CD14-positive monocyte (primary cell): ENCODE data around the gene RNU6-9. TPM values are rescaled to one million over a fixed set of nuclear protein-coding genes. Genes with fewer than 3 reads are reported as not detected.

Experiments
- DNase-seq, 3 donors: peaks; one replicate each; pipeline ENCODE4 v3.0.0-alpha.2; 2011 to 2022
- H2AFZ ChIP-seq: 2 replicates; pipeline ENCODE4 v1.6.0; 2012; ENCODE audit warnings: mild to moderate bottlenecking, low read depth, low read length, inconsistent platforms; ENCODE audit not compliant: insufficient read depth, poor library complexity, severe bottlenecking
- H3K27ac ChIP-seq, 2 donors: 1 replicate in 1 of 2; 2 replicates in 1 of 2; pipeline ENCODE4 v1.5.1; 2012 to 2013; ENCODE audit warnings: low read length in 2 of 2, control low read depth in 1 of 2, inconsistent platforms in 1 of 2, low read depth in 1 of 2, mild to moderate bottlenecking in 1 of 2
- H3K27me3 ChIP-seq, 2 donors: one replicate each; pipeline versions ENCODE4 v1.6.0 to v1.6.1; 2011 to 2013; ENCODE audit warnings: low read length in 2 of 2; ENCODE audit not compliant: control insufficient read depth in 2 of 2, insufficient read depth in 2 of 2
- H3K36me3 ChIP-seq, 2 donors: replicated peaks in 1 of 2; 1 replicate in 1 of 2; 2 replicates in 1 of 2; pipeline versions ENCODE4 v1.5.1 to v1.6.1; 2012 to 2013; ENCODE audit warnings: low read length in 2 of 2, control low read depth in 1 of 2, inconsistent platforms in 1 of 2, mild to moderate bottlenecking in 1 of 2; ENCODE audit not compliant: insufficient read depth in 2 of 2, control insufficient read depth in 1 of 2
- H3K4me1 ChIP-seq, 2 donors: 1 replicate in 1 of 2; 2 replicates in 1 of 2; pipeline versions ENCODE4 v1.5.1 to v1.6.1; 2012 to 2013; ENCODE audit warnings: low read length in 2 of 2, control low read depth in 1 of 2, inconsistent platforms in 1 of 2, mild to moderate bottlenecking in 1 of 2, moderate library complexity in 1 of 2; ENCODE audit not compliant: insufficient read depth in 2 of 2, control insufficient read depth in 1 of 2
- H3K4me2 ChIP-seq: replicated peaks from 2 replicates; pipeline ENCODE3; 2012; ENCODE audit warnings: low read length, moderate library complexity, mild to moderate bottlenecking; ENCODE audit not compliant: poor library complexity, severe bottlenecking; ENCODE audit errors: extremely low read depth
- H3K4me3 ChIP-seq, 3 experiments: fragments of 200-600 bp in 1 of 3; sonication (generic) in 1 of 3; replicated peaks in 1 of 3; 1 replicate in 2 of 3; 2 replicates in 1 of 3; pipeline ENCODE4 v1.5.1; 2011 to 2013; ENCODE audit warnings: low read length in 3 of 3, mild to moderate bottlenecking in 3 of 3, control low read depth in 2 of 3, low read depth in 2 of 3, inconsistent platforms in 1 of 3, moderate library complexity in 1 of 3
- H3K79me2 ChIP-seq: 2 replicates; pipeline ENCODE4 v1.6.0; 2012; ENCODE audit warnings: mild to moderate bottlenecking, control low read depth, inconsistent platforms, low read length, moderate library complexity; ENCODE audit not compliant: insufficient read depth
- H3K9ac ChIP-seq: 2 replicates; pipeline ENCODE4 v1.6.0; 2017; ENCODE audit warnings: low read length, mild to moderate bottlenecking; ENCODE audit not compliant: insufficient read depth, poor library complexity, severe bottlenecking
- H3K9me3 ChIP-seq, 2 donors: replicated peaks in 1 of 2; 1 replicate in 1 of 2; 2 replicates in 1 of 2; pipeline versions ENCODE4 v1.5.1 to v1.6.1; 2012 to 2013; ENCODE audit warnings: low read length in 2 of 2, control low read depth in 1 of 2; ENCODE audit not compliant: control insufficient read depth in 1 of 2, insufficient read depth in 1 of 2
- H4K20me1 ChIP-seq: 2 replicates; pipeline ENCODE4 v1.6.0; 2012; ENCODE audit warnings: mild to moderate bottlenecking, low read length, control low read depth, moderate library complexity; ENCODE audit not compliant: insufficient read depth
- H3K27ac Mint-ChIP-seq, 7 donors: one replicate each; pipeline ENCODE4 v1.8.0; 2020; ENCODE audit warnings: mild to moderate bottlenecking in 7 of 7, mixed read lengths in 7 of 7, moderate library complexity in 6 of 7, inconsistent platforms in 2 of 7
- H3K27me3 Mint-ChIP-seq, 3 donors: one replicate each; pipeline ENCODE4 v1.8.0; 2021 to 2022; ENCODE audit warnings: low read depth in 3 of 3, mild to moderate bottlenecking in 3 of 3, mixed read lengths in 3 of 3, moderate library complexity in 3 of 3, inconsistent platforms in 1 of 3
- H3K36me3 Mint-ChIP-seq, 2 donors: one replicate each; pipeline ENCODE4 v1.8.0; 2020; ENCODE audit warnings: mixed read lengths in 2 of 2, inconsistent platforms in 1 of 2, mild to moderate bottlenecking in 1 of 2
- H3K4me1 Mint-ChIP-seq: one replicate; pipeline ENCODE4 v1.8.0; 2020; ENCODE audit warnings: mild to moderate bottlenecking, mixed read lengths
- H3K4me3 Mint-ChIP-seq, 2 donors: one replicate each; pipeline ENCODE4 v1.8.0; 2020; ENCODE audit warnings: mild to moderate bottlenecking in 2 of 2, mixed read lengths in 2 of 2, moderate library complexity in 1 of 2
- H3K9me3 Mint-ChIP-seq, 7 donors: one replicate each; pipeline ENCODE4 v1.8.0; 2020 to 2022; ENCODE audit warnings: mixed read lengths in 7 of 7, mild to moderate bottlenecking in 6 of 7, moderate library complexity in 6 of 7, inconsistent platforms in 2 of 7
- WGBS: methylation state at CpG from one replicate; pipeline ENCODE4 v1.1.5; 2013; ENCODE audit warnings: missing lambda C conversion rate; ENCODE audit not compliant: insufficient coverage; 5-methylcytosine and 5-hydroxymethylcytosine counted together
- intact Hi-C, 2 donors: fragments of 100-400 bp; cut with micrococcal nuclease; formaldehyde crosslinking; loops; one replicate each; pipeline versions ENCODE4 v1.15.0 to v1.15.1; 2023
- polyA plus RNA-seq, 3 donors: library from polyadenylated mRNA; depleted of rRNA in 1 of 3; unstranded in 2 of 3; stranded (reverse) in 1 of 3; fragments of 300-500 nt in 2 of 3; fragments of >200 nt in 1 of 3; fragmentation: Illumina TruSeq in 2 of 3; gene quantifications; 1 replicate in 2 of 3; 2 replicates in 1 of 3; pipeline ENCODE4 v1.2.3, GENCODE V29; 2012 to 2021
- TF ChIP-seq, protein P1 (sequence below): fragments of 200-600 bp; IDR thresholded peaks from one replicate; pipeline ENCODE4 v1.8.0; 2022; ENCODE audit warnings: antibody characterized with exemption, mild to moderate bottlenecking

Gene RNU6-9
- polyA plus RNA-seq, 3 donors, result not detected

DNA sequence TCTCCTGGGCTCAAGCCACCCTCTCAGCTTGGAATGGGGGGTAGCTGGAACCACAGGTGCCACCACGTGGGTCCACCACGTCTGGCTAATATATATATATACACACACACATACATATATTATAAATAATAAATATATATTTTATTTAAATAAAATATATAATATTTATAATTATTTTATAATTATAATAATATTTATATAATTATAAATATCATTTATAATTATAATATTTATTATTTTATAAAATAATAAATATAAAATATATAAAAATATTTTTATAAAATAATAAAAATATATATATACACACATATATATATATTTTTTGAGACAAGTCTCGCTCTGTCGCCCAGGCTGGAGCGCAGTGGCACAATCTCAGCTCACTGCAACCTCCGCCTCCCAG lies 38.7 kb upstream of the RNU6-9 start:
- Mint-ChIP-seq H3K9me3 (no peaks in the 10 kb centered on the region), H3K4me1 (peaks cover 33% of the 10 kb centered on the region), H3K36me3 (no peaks in the 10 kb centered on the region), H3K27me3 (peaks cover 4 to 9% (median 8%) of the 10 kb centered on the region in 3 donors), H3K27ac (no peak overlapping the region), H3K4me3 (no peak overlapping the region)
- peaks cover 45 to 58% of the 10 kb centered on the region in 2 donors for H3K4me1 ChIP-seq
- no peaks in the 10 kb centered on the region for H3K36me3 ChIP-seq
- no peaks in the 10 kb centered on the region for H4K20me1 ChIP-seq
- H3K79me2 ChIP-seq, result peaks cover 22% of the 10 kb centered on the region
- no peak overlapping the region for H3K27ac ChIP-seq
- no peak overlapping the region for H2AFZ ChIP-seq
- no peak overlapping the region for H3K4me3 ChIP-seq
- H3K9me3 ChIP-seq, result no peaks in the 10 kb centered on the region
- intact Hi-C loops, result loop anchor here (2.0 to 5.0 kb wide), 3 partner anchors 37 to 82 kb away; no protein-coding TSS in a partner anchor
- no peak overlapping the region for H3K9ac ChIP-seq
- WGBS, result no CpG with 5 or more reads among the region's 6 CpGs
- TF ChIP-seq, protein P1, sequence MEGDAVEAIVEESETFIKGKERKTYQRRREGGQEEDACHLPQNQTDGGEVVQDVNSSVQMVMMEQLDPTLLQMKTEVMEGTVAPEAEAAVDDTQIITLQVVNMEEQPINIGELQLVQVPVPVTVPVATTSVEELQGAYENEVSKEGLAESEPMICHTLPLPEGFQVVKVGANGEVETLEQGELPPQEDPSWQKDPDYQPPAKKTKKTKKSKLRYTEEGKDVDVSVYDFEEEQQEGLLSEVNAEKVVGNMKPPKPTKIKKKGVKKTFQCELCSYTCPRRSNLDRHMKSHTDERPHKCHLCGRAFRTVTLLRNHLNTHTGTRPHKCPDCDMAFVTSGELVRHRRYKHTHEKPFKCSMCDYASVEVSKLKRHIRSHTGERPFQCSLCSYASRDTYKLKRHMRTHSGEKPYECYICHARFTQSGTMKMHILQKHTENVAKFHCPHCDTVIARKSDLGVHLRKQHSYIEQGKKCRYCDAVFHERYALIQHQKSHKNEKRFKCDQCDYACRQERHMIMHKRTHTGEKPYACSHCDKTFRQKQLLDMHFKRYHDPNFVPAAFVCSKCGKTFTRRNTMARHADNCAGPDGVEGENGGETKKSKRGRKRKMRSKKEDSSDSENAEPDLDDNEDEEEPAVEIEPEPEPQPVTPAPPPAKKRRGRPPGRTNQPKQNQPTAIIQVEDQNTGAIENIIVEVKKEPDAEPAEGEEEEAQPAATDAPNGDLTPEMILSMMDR, result no peak
- H3K27me3 ChIP-seq, result peaks cover 0 to 3% of the 10 kb centered on the region in 2 donors
- no peak overlapping the region for H3K4me2 ChIP-seq
- no peak for DNase-seq

DNA sequence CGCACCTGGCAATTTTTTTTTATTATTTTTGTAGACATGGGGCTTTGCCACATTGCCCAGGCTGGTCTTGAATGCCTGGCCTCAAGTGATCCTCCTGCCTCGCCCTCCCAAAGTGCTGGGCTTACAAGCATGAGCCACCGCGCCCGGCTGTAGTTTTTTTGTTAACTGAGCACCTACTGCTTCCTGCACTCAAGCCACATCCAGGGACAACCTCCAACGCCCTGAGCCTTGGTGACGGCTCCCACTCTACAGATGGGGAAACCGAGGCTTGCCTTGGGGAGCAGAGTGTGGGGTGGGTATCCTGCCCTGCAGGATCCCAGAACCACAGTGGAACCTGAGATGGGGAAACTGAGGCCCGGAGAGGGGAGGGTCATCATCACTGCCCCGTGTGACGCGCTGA lies 38.1 kb upstream of the RNU6-9 start:
- H3K27me3 ChIP-seq, result peaks cover 0 to 3% of the 10 kb centered on the region in 2 donors

More for the DNA sequence above, 38.1 kb upstream of the RNU6-9 start:
- Histone ChIP-seq H2AFZ (no peak overlapping the region), H3K9me3 (no peaks in the 10 kb centered on the region), H3K4me3 (no peak overlapping the region), H4K20me1 (no peaks in the 10 kb centered on the region), H3K4me1 (peaks cover 51 to 64% of the 10 kb centered on the region in 2 donors), H3K4me2 (no peak overlapping the region), H3K36me3 (no peaks in the 10 kb centered on the region), H3K79me2 (peaks cover 27% of the 10 kb centered on the region), H3K27ac (no peak overlapping the region), H3K9ac (no peak overlapping the region)
- no peak for DNase-seq
- 86% methylated on average over 5 of the region's 12 CpGs for WGBS
- TF ChIP-seq, protein P1, result no peak
- Mint-ChIP-seq H3K36me3 (no peaks in the 10 kb centered on the region), H3K4me3 (no peak overlapping the region), H3K4me1 (peaks cover 39% of the 10 kb centered on the region), H3K27ac (no peak overlapping the region), H3K9me3 (no peaks in the 10 kb centered on the region), H3K27me3 (peaks cover 4 to 9% (median 6%) of the 10 kb centered on the region in 3 donors)
- intact Hi-C loops, result loop anchor here in 1 of 2 donors (2.0 kb wide), 1 partner anchor 64 kb away; no protein-coding TSS in a partner anchor
